C4-2B (cell line): ENCODE measurements around the gene TAAR9.
"Not testable (repeated sequence)": the region's sequence is repeated elsewhere in the genome, so short reads cannot be mapped to it uniquely, and the experiment has no call there.

ENCODE experiments used
- H3K27ac ChIP-seq: fragments of 450-650 bp; 2 replicates; pipeline ENCODE4 v1.5.1; 2017
- ZFX ChIP-seq: fragments of 450-650 bp; IDR thresholded peaks from 2 replicates; pipeline ENCODE4 v1.6.1; 2017
- TF ChIP-seq, protein P1 (sequence below): fragments of 450-650 bp; conservative IDR thresholded peaks from 2 replicates; pipeline ENCODE4 v1.5.1; 2017; ENCODE audit warnings: mild to moderate bottlenecking

TAAR9 gene

DNA sequence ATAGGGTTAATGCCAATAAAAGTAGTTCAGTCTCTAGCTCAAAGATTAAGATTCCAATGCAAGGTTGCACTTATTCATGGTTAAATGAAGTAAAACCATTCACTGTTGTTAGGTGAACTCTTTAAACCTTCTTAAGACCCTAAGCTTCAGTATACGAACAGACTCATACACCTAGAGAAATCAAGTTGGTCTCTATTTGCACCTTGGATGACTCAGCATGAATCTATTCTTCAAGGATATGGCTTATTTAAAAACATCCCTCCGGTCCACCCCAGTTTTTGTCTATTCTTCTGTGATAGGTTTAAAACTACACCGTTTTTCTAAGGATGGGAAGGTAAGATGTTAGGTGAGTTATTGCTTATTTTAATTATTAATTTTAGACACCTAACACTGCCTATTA is 932 bp upstream of the TAAR9 start:
- no peak for TF ChIP-seq ZFX
- TF ChIP-seq, protein P1, sequence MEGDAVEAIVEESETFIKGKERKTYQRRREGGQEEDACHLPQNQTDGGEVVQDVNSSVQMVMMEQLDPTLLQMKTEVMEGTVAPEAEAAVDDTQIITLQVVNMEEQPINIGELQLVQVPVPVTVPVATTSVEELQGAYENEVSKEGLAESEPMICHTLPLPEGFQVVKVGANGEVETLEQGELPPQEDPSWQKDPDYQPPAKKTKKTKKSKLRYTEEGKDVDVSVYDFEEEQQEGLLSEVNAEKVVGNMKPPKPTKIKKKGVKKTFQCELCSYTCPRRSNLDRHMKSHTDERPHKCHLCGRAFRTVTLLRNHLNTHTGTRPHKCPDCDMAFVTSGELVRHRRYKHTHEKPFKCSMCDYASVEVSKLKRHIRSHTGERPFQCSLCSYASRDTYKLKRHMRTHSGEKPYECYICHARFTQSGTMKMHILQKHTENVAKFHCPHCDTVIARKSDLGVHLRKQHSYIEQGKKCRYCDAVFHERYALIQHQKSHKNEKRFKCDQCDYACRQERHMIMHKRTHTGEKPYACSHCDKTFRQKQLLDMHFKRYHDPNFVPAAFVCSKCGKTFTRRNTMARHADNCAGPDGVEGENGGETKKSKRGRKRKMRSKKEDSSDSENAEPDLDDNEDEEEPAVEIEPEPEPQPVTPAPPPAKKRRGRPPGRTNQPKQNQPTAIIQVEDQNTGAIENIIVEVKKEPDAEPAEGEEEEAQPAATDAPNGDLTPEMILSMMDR, result no peak
- H3K27ac ChIP-seq, result no peak overlapping the region

DNA sequence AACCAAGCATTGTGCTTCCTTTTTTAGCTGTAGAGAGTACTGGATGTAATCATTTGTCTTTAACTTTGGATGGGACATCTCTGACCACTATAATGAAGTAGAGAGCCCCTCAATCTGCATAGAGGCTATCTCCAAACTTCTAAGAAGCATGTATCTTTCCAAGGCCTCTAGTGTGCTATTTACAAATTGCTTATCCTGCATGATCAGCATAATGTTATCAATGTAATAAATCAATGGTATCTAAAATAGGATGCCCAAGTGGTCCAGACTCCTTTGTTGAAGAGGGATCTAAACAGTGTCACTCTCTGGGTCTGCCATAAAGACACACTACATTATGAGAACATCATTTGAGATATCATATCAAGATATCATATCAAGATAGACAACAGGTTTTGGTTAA is 6.7 kb downstream of the TAAR9 start:
- H3K27ac ChIP-seq, result no peak overlapping the region
- no peak for TF ChIP-seq ZFX
- TF ChIP-seq, protein P1, result no peak

DNA sequence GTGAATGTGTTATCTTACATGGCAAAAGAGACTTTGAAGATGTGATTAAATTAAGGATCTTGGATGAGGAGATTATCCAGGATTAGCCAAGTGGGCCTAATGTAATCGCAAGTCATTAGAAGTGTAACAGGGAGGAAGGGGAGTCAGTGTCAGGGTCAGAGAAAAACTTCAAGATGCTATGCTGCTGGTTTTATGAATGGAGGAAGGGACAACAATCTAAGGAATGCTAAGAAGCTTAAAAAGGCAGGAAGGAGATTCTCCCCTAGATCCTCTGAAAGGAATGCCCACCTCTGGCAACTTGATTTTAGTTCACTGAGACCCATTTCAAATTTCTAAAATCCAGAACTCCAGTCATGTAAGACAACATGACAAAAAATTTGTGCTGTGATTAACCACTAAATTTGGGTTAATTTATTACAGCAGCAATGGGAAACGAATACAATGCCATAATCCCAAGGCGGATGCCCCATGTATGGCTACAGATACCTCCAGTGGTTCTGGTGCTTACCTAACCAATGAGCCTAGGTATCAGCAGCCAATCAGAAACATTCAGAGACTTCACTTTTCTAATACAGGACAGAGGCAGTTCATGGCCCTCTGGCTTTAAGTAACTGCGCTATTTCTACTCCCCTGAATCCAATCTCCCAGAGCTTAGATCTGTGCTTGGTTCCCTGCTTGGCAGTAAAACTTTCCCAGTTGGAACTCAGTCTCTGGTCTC is 10.8 kb downstream of the TAAR9 start:
- no peak overlapping the region for H3K27ac ChIP-seq
- TF ChIP-seq, protein P1, result no peak
- TF ChIP-seq ZFX, result no peak

DNA sequence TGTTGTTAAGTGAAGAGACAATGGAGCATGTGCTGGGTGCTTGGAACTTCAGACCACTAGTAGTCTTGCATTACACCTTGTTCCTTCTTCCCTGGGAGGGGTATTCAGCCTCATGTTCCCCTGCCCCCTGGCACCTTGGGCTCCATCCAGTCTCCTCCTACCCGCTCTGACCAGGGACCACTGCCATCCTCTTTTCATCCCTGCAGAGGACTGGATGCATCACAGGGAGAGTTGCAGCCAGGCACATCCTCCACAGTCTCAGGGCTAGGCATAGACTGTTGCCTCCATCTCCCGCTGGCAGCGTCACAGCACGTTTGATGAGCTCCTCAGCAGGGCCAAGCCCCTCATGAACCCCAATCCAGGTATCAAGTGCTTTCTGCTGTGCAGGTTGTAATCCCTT is 13.1 kb downstream of the TAAR9 start:
- TF ChIP-seq, protein P1, result no peak
- TF ChIP-seq ZFX, result no peak
- no peak overlapping the region for H3K27ac ChIP-seq

DNA sequence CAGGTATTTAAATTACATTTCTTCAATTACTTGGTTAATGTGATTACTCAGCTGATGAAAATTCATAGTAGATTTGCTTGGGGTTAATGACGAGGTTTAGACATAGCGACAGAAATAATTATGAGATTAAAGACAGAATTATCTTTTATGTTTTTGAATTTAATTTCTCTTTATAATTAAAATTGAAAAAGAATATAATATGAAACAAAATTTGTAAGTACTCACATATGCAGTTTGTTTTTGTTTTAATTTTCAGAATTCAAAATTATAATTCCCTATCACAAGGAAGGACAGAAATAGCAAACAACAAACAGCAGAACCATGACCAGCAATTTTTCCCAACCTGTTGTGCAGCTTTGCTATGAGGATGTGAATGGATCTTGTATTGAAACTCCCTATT is 14.3 kb downstream of the TAAR9 start, which contains the start of gene TAAR8:
TAAR8 (plus strand) TSS at position 301 of the 400 bp plus-strand sequence; CDS start at position 322, 21 bp downstream.
- H3K27ac ChIP-seq, result no peak within 1 kb of the TSS
- no peak for TF ChIP-seq ZFX
- TF ChIP-seq, protein P1, result no peak

DNA sequence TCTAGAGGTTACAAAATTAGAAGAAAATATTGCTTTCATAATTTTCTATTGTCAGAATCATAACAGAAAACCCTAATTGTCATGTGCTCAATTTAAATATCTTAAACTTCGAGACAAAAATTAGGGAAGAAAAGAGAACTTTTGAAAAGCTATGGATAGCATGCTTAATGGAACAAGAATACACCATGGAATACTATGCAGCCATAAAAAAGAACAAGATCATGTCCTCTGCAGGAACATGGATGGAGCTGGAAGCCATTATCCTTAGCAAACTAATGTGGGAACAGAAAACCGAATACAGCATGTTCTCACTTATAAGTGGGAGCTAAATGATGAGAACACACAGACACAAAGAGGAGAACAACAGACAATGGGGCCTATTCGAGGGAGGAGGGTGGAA is 22.0 kb downstream of the TAAR9 start:
- not testable (repeated sequence) for H3K27ac ChIP-seq

DNA sequence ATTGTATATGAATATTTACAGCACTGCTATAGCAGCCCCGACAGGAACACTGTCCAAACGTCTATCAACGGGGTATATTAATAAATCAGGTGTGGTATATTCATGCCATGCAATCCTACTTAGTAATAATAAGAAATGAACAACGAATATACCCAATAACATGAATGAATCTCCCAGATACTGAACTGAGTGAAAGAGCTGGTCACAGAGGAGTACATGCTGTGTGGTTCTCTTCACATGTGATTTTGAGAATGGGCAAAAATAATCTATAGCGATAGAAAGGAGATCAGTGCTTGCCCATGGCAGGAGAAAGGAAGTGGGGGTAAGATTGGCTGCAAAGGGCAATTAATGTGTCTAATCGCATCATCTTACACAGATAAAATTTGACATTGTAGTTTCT is 28.3 kb downstream of the TAAR9 start:
- TF ChIP-seq, protein P1, result no peak
- TF ChIP-seq ZFX, result no peak
- no peak overlapping the region for H3K27ac ChIP-seq

DNA sequence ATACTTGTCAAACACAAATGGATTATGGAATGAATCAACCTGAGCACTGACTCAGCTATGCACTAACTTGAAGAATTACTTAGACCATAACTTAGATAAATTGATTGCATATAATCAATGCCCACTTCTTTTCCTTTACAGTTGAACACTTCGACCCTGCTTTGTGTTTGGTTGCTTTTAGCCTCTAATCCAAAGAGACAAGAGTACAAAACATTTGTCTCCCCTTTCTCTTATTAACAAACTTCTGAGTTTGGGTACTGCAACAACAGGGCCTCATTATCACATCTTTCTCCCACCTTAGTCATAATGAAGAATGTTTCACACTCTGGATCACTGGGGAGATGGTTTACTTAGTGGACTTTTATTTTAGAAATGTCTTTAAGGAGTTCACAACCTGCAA is 29.5 kb downstream of the TAAR9 start:
- H3K27ac ChIP-seq, result no peak overlapping the region
- TF ChIP-seq ZFX, result no peak
- TF ChIP-seq, protein P1, result no peak
